Activated T-helper 2 cell treated with anti-CD3 and anti-CD28 coated beads, Interferon-gamma antibody, Interleukin-2, Interleukin-4, amounts not matched to agents 10 μg/mL and 5 μg/mL and 100 μg/mL, durations not matched to agents 14 hours and 24 hours and 36 hours (primary cell): ENCODE results near the gene KCTD6. TPM values are rescaled to one million over a fixed set of nuclear protein-coding genes. Genes with fewer than 3 reads are reported as not detected.

Experiments used
- total RNA-seq: library from RNA; stranded (reverse); gene quantifications from 2 replicates; pipeline ENCODE4 v1.2.3, GENCODE V29; 2022

Gene KCTD6
- total RNA-seq, 1 donor from 2014 or later: 7.2 TPM

Other genes with a start within 250 kb of the KCTD6 start
- gene RPP14, start 185.9 kb upstream of the KCTD6 start, total RNA-seq: 21.8 and 23.8 TPM in 2 replicates
- gene HTD2, start 185.6 kb upstream of the KCTD6 start, total RNA-seq: 10.1 and 10.5 TPM in 2 replicates
- 47.6 and 48.7 TPM in 2 replicates for gene PXK, start 159.2 kb upstream of the KCTD6 start, total RNA-seq
- gene PDHB, start 58.3 kb upstream of the KCTD6 start, total RNA-seq: 79.3 and 82.7 TPM in 2 replicates
- not detected in 2 replicates for gene ACOX2, start 45.1 kb downstream of the KCTD6 start, total RNA-seq
- not detected in 2 replicates for gene FAM107A, start 85.3 kb downstream of the KCTD6 start, total RNA-seq
- gene FAM3D, start 174.7 kb downstream of the KCTD6 start, total RNA-seq: not detected in 2 replicates